CD14-positive monocyte (primary cell): ENCODE results near the gene SERTAD2. TPM values are rescaled to one million over a fixed set of nuclear protein-coding genes. Genes with fewer than 3 reads are reported as not detected.

Experiments used
- DNase-seq, 3 donors: peaks; one replicate each; pipeline ENCODE4 v3.0.0-alpha.2; 2011 to 2022
- H2AFZ ChIP-seq: 2 replicates; pipeline ENCODE4 v1.6.0; 2012; ENCODE audit warnings: mild to moderate bottlenecking, low read depth, low read length, inconsistent platforms; ENCODE audit not compliant: insufficient read depth, poor library complexity, severe bottlenecking
- H3K27ac ChIP-seq, 2 donors: 1 replicate in 1 of 2; 2 replicates in 1 of 2; pipeline ENCODE4 v1.5.1; 2012 to 2013; ENCODE audit warnings: low read length in 2 of 2, control low read depth in 1 of 2, inconsistent platforms in 1 of 2, low read depth in 1 of 2, mild to moderate bottlenecking in 1 of 2
- H3K27me3 ChIP-seq, 2 donors: one replicate each; pipeline versions ENCODE4 v1.6.0 to v1.6.1; 2011 to 2013; ENCODE audit warnings: low read length in 2 of 2; ENCODE audit not compliant: control insufficient read depth in 2 of 2, insufficient read depth in 2 of 2
- H3K36me3 ChIP-seq, 2 donors: replicated peaks in 1 of 2; 1 replicate in 1 of 2; 2 replicates in 1 of 2; pipeline versions ENCODE4 v1.5.1 to v1.6.1; 2012 to 2013; ENCODE audit warnings: low read length in 2 of 2, control low read depth in 1 of 2, inconsistent platforms in 1 of 2, mild to moderate bottlenecking in 1 of 2; ENCODE audit not compliant: insufficient read depth in 2 of 2, control insufficient read depth in 1 of 2
- H3K4me1 ChIP-seq, 2 donors: 1 replicate in 1 of 2; 2 replicates in 1 of 2; pipeline versions ENCODE4 v1.5.1 to v1.6.1; 2012 to 2013; ENCODE audit warnings: low read length in 2 of 2, control low read depth in 1 of 2, inconsistent platforms in 1 of 2, mild to moderate bottlenecking in 1 of 2, moderate library complexity in 1 of 2; ENCODE audit not compliant: insufficient read depth in 2 of 2, control insufficient read depth in 1 of 2
- H3K4me2 ChIP-seq: replicated peaks from 2 replicates; pipeline ENCODE3; 2012; ENCODE audit warnings: low read length, moderate library complexity, mild to moderate bottlenecking; ENCODE audit not compliant: poor library complexity, severe bottlenecking; ENCODE audit errors: extremely low read depth
- H3K4me3 ChIP-seq, 3 experiments: fragments of 200-600 bp in 1 of 3; sonication (generic) in 1 of 3; replicated peaks in 1 of 3; 1 replicate in 2 of 3; 2 replicates in 1 of 3; pipeline ENCODE4 v1.5.1; 2011 to 2013; ENCODE audit warnings: low read length in 3 of 3, mild to moderate bottlenecking in 3 of 3, control low read depth in 2 of 3, low read depth in 2 of 3, inconsistent platforms in 1 of 3, moderate library complexity in 1 of 3
- H3K79me2 ChIP-seq: 2 replicates; pipeline ENCODE4 v1.6.0; 2012; ENCODE audit warnings: mild to moderate bottlenecking, control low read depth, inconsistent platforms, low read length, moderate library complexity; ENCODE audit not compliant: insufficient read depth
- H3K9ac ChIP-seq: 2 replicates; pipeline ENCODE4 v1.6.0; 2017; ENCODE audit warnings: low read length, mild to moderate bottlenecking; ENCODE audit not compliant: insufficient read depth, poor library complexity, severe bottlenecking
- H3K9me3 ChIP-seq, 2 donors: replicated peaks in 1 of 2; 1 replicate in 1 of 2; 2 replicates in 1 of 2; pipeline versions ENCODE4 v1.5.1 to v1.6.1; 2012 to 2013; ENCODE audit warnings: low read length in 2 of 2, control low read depth in 1 of 2; ENCODE audit not compliant: control insufficient read depth in 1 of 2, insufficient read depth in 1 of 2
- H4K20me1 ChIP-seq: 2 replicates; pipeline ENCODE4 v1.6.0; 2012; ENCODE audit warnings: mild to moderate bottlenecking, low read length, control low read depth, moderate library complexity; ENCODE audit not compliant: insufficient read depth
- H3K27ac Mint-ChIP-seq, 7 donors: one replicate each; pipeline ENCODE4 v1.8.0; 2020; ENCODE audit warnings: mild to moderate bottlenecking in 7 of 7, mixed read lengths in 7 of 7, moderate library complexity in 6 of 7, inconsistent platforms in 2 of 7
- H3K27me3 Mint-ChIP-seq, 3 donors: one replicate each; pipeline ENCODE4 v1.8.0; 2021 to 2022; ENCODE audit warnings: low read depth in 3 of 3, mild to moderate bottlenecking in 3 of 3, mixed read lengths in 3 of 3, moderate library complexity in 3 of 3, inconsistent platforms in 1 of 3
- H3K36me3 Mint-ChIP-seq, 2 donors: one replicate each; pipeline ENCODE4 v1.8.0; 2020; ENCODE audit warnings: mixed read lengths in 2 of 2, inconsistent platforms in 1 of 2, mild to moderate bottlenecking in 1 of 2
- H3K4me1 Mint-ChIP-seq: one replicate; pipeline ENCODE4 v1.8.0; 2020; ENCODE audit warnings: mild to moderate bottlenecking, mixed read lengths
- H3K4me3 Mint-ChIP-seq, 2 donors: one replicate each; pipeline ENCODE4 v1.8.0; 2020; ENCODE audit warnings: mild to moderate bottlenecking in 2 of 2, mixed read lengths in 2 of 2, moderate library complexity in 1 of 2
- H3K9me3 Mint-ChIP-seq, 7 donors: one replicate each; pipeline ENCODE4 v1.8.0; 2020 to 2022; ENCODE audit warnings: mixed read lengths in 7 of 7, mild to moderate bottlenecking in 6 of 7, moderate library complexity in 6 of 7, inconsistent platforms in 2 of 7
- WGBS: methylation state at CpG from one replicate; pipeline ENCODE4 v1.1.5; 2013; ENCODE audit warnings: missing lambda C conversion rate; ENCODE audit not compliant: insufficient coverage; 5-methylcytosine and 5-hydroxymethylcytosine counted together
- intact Hi-C, 2 donors: fragments of 100-400 bp; cut with micrococcal nuclease; formaldehyde crosslinking; loops; one replicate each; pipeline versions ENCODE4 v1.15.0 to v1.15.1; 2023
- polyA plus RNA-seq, 3 donors: library from polyadenylated mRNA; depleted of rRNA in 1 of 3; unstranded in 2 of 3; stranded (reverse) in 1 of 3; fragments of 300-500 nt in 2 of 3; fragments of >200 nt in 1 of 3; fragmentation: Illumina TruSeq in 2 of 3; gene quantifications; 1 replicate in 2 of 3; 2 replicates in 1 of 3; pipeline ENCODE4 v1.2.3, GENCODE V29; 2012 to 2021
- TF ChIP-seq, protein P1 (sequence below): fragments of 200-600 bp; IDR thresholded peaks from one replicate; pipeline ENCODE4 v1.8.0; 2022; ENCODE audit warnings: antibody characterized with exemption, mild to moderate bottlenecking

SERTAD2 gene
- polyA plus RNA-seq, 3 donors, result 8.5 to 68.7 (median 8.8) TPM

DNA sequence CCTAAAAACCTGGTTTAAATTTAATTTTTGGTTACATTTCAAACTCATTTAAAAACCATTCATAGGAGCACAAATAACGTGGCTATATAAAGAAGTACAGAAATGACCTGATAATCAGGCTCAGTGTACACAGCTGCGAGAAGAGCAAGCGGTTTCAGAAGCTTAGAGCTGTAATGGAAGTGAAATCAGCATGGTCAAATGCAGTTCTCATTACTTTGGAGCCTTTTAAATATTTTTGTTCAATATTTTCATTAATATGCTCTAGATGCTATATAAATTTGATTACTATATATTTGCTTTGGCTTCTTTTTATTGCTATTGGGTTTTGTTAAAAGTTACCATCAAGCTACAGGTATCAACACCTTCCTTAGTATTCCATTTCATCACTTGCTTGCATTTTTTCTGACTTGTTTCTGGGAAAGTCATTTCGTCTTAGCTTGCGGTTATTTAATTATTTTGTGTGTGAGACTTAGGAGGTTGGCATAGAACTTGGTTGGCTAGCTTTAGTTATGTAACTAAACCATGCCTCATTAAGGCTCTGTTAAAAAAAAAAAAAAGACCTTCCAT, 70.9 kb downstream of the SERTAD2 start:
- TF ChIP-seq, protein P1, sequence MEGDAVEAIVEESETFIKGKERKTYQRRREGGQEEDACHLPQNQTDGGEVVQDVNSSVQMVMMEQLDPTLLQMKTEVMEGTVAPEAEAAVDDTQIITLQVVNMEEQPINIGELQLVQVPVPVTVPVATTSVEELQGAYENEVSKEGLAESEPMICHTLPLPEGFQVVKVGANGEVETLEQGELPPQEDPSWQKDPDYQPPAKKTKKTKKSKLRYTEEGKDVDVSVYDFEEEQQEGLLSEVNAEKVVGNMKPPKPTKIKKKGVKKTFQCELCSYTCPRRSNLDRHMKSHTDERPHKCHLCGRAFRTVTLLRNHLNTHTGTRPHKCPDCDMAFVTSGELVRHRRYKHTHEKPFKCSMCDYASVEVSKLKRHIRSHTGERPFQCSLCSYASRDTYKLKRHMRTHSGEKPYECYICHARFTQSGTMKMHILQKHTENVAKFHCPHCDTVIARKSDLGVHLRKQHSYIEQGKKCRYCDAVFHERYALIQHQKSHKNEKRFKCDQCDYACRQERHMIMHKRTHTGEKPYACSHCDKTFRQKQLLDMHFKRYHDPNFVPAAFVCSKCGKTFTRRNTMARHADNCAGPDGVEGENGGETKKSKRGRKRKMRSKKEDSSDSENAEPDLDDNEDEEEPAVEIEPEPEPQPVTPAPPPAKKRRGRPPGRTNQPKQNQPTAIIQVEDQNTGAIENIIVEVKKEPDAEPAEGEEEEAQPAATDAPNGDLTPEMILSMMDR, result no peak
- no peaks in the 10 kb centered on the region for H3K27me3 Mint-ChIP-seq
- no peak overlapping the region for H3K4me3 ChIP-seq
- H3K9ac ChIP-seq, result no peak overlapping the region
- no peak overlapping the region for H3K4me3 Mint-ChIP-seq
- H3K79me2 ChIP-seq, result no peaks in the 10 kb centered on the region
- H3K4me1 ChIP-seq, result peaks cover 13 to 14% of the 10 kb centered on the region in 2 donors
- H3K27ac ChIP-seq, result no peak overlapping the region
- no peak overlapping the region for H2AFZ ChIP-seq
- peaks cover 14% of the 10 kb centered on the region for H3K4me1 Mint-ChIP-seq
- no peaks in the 10 kb centered on the region for H3K27me3 ChIP-seq
- intact Hi-C loops, result loop anchor here in 1 of 2 donors (10.0 kb wide), 1 partner anchor 462 kb away; no protein-coding TSS in a partner anchor
- no peak overlapping the region for H3K27ac Mint-ChIP-seq
- WGBS, result no CpG with 5 or more reads among the region's 5 CpGs
- no peaks in the 10 kb centered on the region for H3K9me3 ChIP-seq
- peaks cover 16% of the 10 kb centered on the region for H4K20me1 ChIP-seq
- H3K9me3 Mint-ChIP-seq, result no peaks in the 10 kb centered on the region
- peaks cover 58 to 67% of the 10 kb centered on the region in 2 donors for H3K36me3 Mint-ChIP-seq
- no peak for DNase-seq
- peaks cover 70 to 86% of the 10 kb centered on the region in 2 donors for H3K36me3 ChIP-seq
- no peak overlapping the region for H3K4me2 ChIP-seq

DNA sequence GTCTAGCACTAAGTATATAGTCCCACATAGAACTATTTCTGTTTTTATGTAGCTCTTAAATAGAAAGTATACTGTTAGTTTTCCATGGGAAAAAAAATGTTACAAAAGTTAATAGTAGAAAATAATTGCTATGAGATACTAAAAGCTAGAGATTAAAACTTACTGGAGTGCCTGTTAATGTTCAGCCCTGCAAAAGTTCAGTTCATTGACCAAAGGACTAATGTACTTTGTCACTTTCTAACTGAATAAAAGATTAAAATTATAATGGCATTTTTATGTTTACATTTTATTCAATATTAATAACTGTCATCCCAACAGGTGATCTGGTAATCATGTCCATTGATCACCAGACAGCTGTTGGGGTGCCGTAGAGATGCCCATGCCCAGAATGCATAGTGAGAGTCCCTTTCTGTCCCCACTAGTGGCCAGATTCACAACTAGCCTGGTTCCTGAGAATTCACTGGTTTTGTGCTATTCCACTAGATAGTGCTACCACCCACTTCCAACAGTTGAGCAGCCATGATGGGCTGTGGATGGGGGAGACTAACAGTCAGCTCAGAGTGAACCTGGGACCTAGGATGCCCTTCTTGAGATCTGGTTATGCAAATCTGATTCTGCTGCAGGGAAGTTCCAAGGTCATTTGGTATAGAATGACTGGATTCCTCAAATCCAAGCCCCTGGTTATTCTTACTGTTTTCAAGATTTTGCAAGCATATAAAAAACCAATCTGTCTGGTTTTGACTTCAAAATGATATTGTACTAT, 71.8 kb downstream of the SERTAD2 start:
- Mint-ChIP-seq H3K9me3 (no peaks in the 10 kb centered on the region), H3K36me3 (peaks cover 65 to 75% of the 10 kb centered on the region in 2 donors), H3K4me1 (peaks cover 5% of the 10 kb centered on the region), H3K4me3 (no peak overlapping the region), H3K27me3 (no peaks in the 10 kb centered on the region), H3K27ac (no peak overlapping the region)
- H3K9ac ChIP-seq, result no peak overlapping the region
- TF ChIP-seq, protein P1, result no peak
- WGBS, result 100% methylated on average over 1 of the region's 1 CpG
- no peaks in the 10 kb centered on the region for H3K9me3 ChIP-seq
- no peak overlapping the region for H3K27ac ChIP-seq
- H3K79me2 ChIP-seq, result no peaks in the 10 kb centered on the region
- intact Hi-C loops, result loop anchor here in 1 of 2 donors (10.0 kb wide), 1 partner anchor 463 kb away; no protein-coding TSS in a partner anchor
- no peak overlapping the region for H3K4me2 ChIP-seq
- H3K4me3 ChIP-seq, result no peak overlapping the region
- H3K36me3 ChIP-seq, result peaks cover 79 to 95% of the 10 kb centered on the region in 2 donors
- H3K27me3 ChIP-seq, result no peaks in the 10 kb centered on the region
- DNase-seq, result no peak
- peaks cover 17% of the 10 kb centered on the region for H4K20me1 ChIP-seq
- peaks cover 5% of the 10 kb centered on the region in 2 donors for H3K4me1 ChIP-seq
- no peak overlapping the region for H2AFZ ChIP-seq

Other genes starting within 250 kb of the SERTAD2 start
- under 1 TPM; 0.04 to 0.30 (median 0.22) TPM for gene LGALSL, start 199.8 kb downstream of the SERTAD2 start, polyA plus RNA-seq
- 10 to 100 TPM; 22.3 to 28.6 (median 28.4) TPM for gene AFTPH, start 129.6 kb downstream of the SERTAD2 start, polyA plus RNA-seq